ENCODE results near the gene UBE2S. TPM values are rescaled to one million over a fixed set of nuclear protein-coding genes. Genes with fewer than 3 reads are reported as not detected.

Gene UBE2S
- total and polyA plus RNA-seq, 4 donors = 11.3 to 25.6 (median 20.0) TPM

DNA sequence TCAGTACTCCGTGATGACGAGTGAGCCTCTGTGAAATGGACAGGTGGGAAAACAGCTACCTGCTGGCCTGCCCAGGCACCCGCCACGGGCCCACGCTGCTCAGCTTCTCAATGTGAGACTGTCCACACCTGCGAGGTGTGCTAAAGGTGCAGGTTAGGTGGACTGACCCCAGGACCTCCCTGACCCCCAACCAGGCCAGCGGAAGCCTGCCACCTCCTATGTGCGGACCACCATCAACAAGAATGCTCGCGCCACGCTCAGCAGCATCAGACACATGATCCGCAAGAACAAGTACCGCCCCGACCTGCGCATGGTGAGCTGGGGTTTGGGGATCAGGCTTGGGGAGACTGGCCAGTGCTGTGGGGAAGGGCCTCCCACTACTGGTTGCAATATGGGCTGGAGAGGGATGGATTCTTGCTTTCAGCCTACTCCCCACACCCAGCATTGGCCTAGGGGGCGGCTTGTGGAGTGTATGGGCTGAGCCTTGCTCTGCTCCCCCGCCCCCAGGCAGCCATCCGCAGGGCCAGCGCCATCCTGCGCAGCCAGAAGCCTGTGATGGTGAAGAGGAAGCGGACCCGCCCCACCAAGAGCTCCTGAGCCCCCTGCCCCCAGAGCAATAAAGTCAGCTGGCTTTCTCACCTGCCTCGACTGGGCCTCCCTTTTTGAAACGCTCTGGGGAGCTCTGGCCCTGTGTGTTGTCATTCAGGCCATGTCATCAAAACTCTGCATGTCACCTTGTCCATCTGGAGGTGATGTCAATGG lies 19.7 kb downstream of the UBE2S start:
- WGBS, 2 donors = 86 to 91% methylated on average over 24 of the region's 24 CpGs
- Histone ChIP-seq H3K27ac (ENCODE audit: low read depth in 1 of 2, low read length in 1 of 2) (no peak overlapping the region), H3K4me1 (ENCODE audit: control insufficient read depth in 5 of 5, insufficient read depth in 5 of 5, low read length in 5 of 5) (peaks cover 7 to 41% (median 22%) of the 10 kb centered on the region in 5 donors), H3K36me3 (ENCODE audit: control insufficient read depth in 4 of 4, insufficient read depth in 4 of 4, low read length in 4 of 4) (peaks cover 3 to 43% (median 21%) of the 10 kb centered on the region in 4 donors), H3K27me3 (ENCODE audit: control insufficient read depth in 3 of 3, insufficient read depth in 3 of 3, low read length in 2 of 3) (no peaks in the 10 kb centered on the region), H3K9ac (ENCODE audit: insufficient read depth in 1 of 2, low read length in 2 of 2) (no peak overlapping the region), H3K4me3 (peak overlapping the region; percentile 10), H3K9me3 (ENCODE audit: control insufficient read depth in 4 of 4, insufficient read depth in 3 of 4, low read length in 3 of 4) (peaks cover 0 to 1% (median 0%) of the 10 kb centered on the region in 4 donors)
- no peak for ATAC-seq (ENCODE audit: insufficient read depth, low FRiP score)
- TF ChIP-seq, protein P1, sequence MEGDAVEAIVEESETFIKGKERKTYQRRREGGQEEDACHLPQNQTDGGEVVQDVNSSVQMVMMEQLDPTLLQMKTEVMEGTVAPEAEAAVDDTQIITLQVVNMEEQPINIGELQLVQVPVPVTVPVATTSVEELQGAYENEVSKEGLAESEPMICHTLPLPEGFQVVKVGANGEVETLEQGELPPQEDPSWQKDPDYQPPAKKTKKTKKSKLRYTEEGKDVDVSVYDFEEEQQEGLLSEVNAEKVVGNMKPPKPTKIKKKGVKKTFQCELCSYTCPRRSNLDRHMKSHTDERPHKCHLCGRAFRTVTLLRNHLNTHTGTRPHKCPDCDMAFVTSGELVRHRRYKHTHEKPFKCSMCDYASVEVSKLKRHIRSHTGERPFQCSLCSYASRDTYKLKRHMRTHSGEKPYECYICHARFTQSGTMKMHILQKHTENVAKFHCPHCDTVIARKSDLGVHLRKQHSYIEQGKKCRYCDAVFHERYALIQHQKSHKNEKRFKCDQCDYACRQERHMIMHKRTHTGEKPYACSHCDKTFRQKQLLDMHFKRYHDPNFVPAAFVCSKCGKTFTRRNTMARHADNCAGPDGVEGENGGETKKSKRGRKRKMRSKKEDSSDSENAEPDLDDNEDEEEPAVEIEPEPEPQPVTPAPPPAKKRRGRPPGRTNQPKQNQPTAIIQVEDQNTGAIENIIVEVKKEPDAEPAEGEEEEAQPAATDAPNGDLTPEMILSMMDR (IDR thresholded peaks at IDR 0.05; ENCODE audit: control extremely low read depth, extremely low read depth) = no peak
- DNase-seq = no peak

DNA sequence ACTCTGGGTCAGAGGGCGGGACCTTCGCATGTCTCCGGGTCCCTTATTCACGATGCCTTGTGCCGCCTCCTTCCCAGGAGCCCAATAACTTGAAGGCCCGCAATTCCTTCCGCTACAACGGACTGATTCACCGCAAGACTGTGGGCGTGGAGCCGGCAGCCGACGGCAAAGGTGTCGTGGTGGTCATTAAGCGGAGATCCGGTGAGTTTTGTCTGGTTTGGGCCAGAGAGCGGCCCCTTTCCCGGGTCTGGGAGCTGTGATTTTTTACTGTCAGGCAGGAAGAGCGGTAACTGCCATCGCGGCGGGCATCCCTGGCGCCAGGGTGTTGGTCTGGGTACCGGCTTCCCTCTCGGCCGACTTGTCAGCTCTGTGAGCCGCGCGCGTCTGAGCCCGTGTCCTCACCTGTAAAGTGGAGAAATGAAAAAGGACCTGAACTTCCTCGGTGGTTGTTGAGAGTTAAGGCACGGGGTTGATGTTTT lies 21.1 kb downstream of the UBE2S start:
- H3K4me3 ChIP-seq = peak overlapping the region; percentile 97
- peak overlapping the region; percentile 69 to 76 for H3K9ac ChIP-seq (ENCODE audit: insufficient read depth in 1 of 2, low read length in 2 of 2)
- H3K27ac ChIP-seq (ENCODE audit: low read depth in 1 of 2, low read length in 1 of 2) = peak overlapping the region; percentile 93
- TF ChIP-seq, protein P1 (IDR thresholded peaks at IDR 0.05; ENCODE audit: control extremely low read depth, extremely low read depth) = no peak
- H3K4me1 ChIP-seq (ENCODE audit: control insufficient read depth in 5 of 5, insufficient read depth in 5 of 5, low read length in 5 of 5) = peaks cover 7 to 41% (median 22%) of the 10 kb centered on the region in 5 donors
- peaks cover 0 to 2% (median 0%) of the 10 kb centered on the region in 3 donors for H3K27me3 ChIP-seq (ENCODE audit: control insufficient read depth in 3 of 3, insufficient read depth in 3 of 3, low read length in 2 of 3)
- ATAC-seq (ENCODE audit: insufficient read depth, low FRiP score) (no peak), DNase-seq (no peak)
- 2 to 3% methylated on average over 33 of the region's 33 CpGs for WGBS, 2 donors
- peaks cover 0 to 2% (median 0%) of the 10 kb centered on the region in 4 donors for H3K9me3 ChIP-seq (ENCODE audit: control insufficient read depth in 4 of 4, insufficient read depth in 3 of 4, low read length in 3 of 4)
- peaks cover 3 to 41% (median 21%) of the 10 kb centered on the region in 4 donors for H3K36me3 ChIP-seq (ENCODE audit: control insufficient read depth in 4 of 4, insufficient read depth in 4 of 4, low read length in 4 of 4)

GRCh38 chr19:55385724-55386492 lies 21.7 kb downstream of the UBE2S start, which contains the start of gene RPL28:
TSS of gene RPL28 (plus strand) at chr19:55385932. CDS start at chr19:55386358, 426 bp downstream.
- Histone ChIP-seq H3K4me1 (ENCODE audit: control insufficient read depth in 5 of 5, insufficient read depth in 5 of 5, low read length in 5 of 5) (peaks cover 7 to 41% (median 22%) of the 10 kb centered on the region in 5 donors), H3K27me3 (ENCODE audit: control insufficient read depth in 3 of 3, insufficient read depth in 3 of 3, low read length in 2 of 3) (peaks cover 0 to 2% (median 0%) of the 10 kb centered on the region in 3 donors), H3K4me3 (peak within 1 kb of the TSS; percentile 97), H3K9me3 (ENCODE audit: control insufficient read depth in 4 of 4, insufficient read depth in 3 of 4, low read length in 3 of 4) (peaks cover 0 to 2% (median 0%) of the 10 kb centered on the region in 4 donors), H3K27ac (ENCODE audit: low read depth in 1 of 2, low read length in 1 of 2) (peak within 1 kb of the TSS; percentile 93 to 97), H3K36me3 (ENCODE audit: control insufficient read depth in 4 of 4, insufficient read depth in 4 of 4, low read length in 4 of 4) (peaks cover 3 to 35% (median 21%) of the 10 kb centered on the region in 4 donors), H3K9ac (ENCODE audit: insufficient read depth in 1 of 2, low read length in 2 of 2) (peak within 1 kb of the TSS; percentile 76 to 97)
- WGBS, 2 donors = 0% methylated on average over 67 to 68 of the region's 68 CpGs
- TF ChIP-seq, protein P1 (IDR thresholded peaks at IDR 0.05; ENCODE audit: control extremely low read depth, extremely low read depth) = no peak
- DNase-seq (peak; percentile 99 to 100 (median 99)), ATAC-seq (ENCODE audit: insufficient read depth, low FRiP score) (peak; percentile 84)
